HG02678 (cell line): Measurements from ENCODE around the gene PIK3CB.

Source experiments
- ATAC-seq: cut with Tn5 transposase; IDR thresholded peaks from one replicate; pipeline ENCODE4 v1.9.1; 2021; ENCODE audit warnings: mild to moderate bottlenecking, moderate library complexity; ENCODE audit not compliant: unreplicated experiment

Gene PIK3CB

DNA sequence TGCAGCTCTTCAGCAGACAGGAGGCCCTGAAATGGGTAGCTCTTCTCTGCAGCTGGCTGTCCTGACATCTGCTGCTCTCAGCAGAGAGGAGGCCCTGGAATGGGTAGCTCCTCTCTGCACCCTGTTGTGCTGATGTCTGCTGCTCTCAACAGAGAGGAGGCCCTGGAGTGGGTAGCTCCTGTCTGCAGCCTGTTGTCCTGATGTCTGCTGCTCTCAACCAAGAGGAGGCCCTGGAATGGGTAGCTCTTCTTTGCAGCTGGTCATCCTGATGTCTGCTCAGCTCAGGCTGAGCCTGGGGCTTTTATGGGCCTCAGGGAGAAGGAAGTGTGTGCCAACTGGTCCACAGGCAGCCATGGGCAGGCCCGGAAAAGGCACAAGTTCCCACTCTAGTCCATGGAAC is 66.6 kb downstream of the PIK3CB start:
- no peak for ATAC-seq

- ATAC-seq: no peak
These were observed 67.1 kb downstream of the PIK3CB start for GRCh38 chr3:138767498-138768104.

DNA sequence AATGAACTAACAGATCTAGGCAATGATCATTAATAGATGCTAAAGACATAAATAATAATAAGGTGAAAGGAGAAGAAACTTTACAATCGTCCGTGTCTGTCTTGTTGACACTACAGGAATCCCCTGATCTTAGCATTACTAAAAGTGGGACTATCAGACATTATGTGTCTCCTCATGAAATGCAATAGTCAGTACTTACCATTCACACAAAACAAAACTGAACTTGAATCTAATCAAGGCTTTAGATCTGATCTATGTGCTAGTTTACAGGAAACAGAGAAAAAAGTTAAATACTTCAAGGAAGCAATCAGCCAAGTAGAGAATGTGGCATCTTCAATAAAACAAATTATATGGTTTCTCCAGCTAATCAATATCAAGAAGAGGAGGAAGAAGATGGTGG is 73.7 kb downstream of the PIK3CB start:
- ATAC-seq: no peak

- ATAC-seq: no peak
These were observed 86.5 kb downstream of the PIK3CB start for GRCh38 chr3:138748190-138748589.

DNA sequence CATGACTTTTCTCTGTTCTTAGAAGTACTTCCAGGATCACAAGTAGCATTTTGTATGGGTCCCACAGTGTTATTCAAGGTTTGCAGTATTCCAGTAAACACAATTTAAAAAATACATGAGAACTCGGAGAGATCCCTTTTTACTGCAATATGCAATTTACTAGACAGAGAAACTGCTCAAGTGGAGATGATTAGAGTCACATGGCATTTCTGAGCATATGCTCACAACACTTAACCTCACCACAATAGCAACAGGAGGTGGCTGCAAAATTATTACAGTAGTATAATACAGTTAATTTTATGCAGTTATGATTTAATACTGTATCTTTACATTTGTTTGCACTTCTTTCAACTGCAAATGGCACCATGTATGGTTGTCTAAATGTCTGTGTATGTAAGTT is 87.5 kb downstream of the PIK3CB start:
- ATAC-seq: no peak

GRCh38 chr3:138740072-138740471 is 94.7 kb downstream of the PIK3CB start:
- no peak for ATAC-seq

DNA sequence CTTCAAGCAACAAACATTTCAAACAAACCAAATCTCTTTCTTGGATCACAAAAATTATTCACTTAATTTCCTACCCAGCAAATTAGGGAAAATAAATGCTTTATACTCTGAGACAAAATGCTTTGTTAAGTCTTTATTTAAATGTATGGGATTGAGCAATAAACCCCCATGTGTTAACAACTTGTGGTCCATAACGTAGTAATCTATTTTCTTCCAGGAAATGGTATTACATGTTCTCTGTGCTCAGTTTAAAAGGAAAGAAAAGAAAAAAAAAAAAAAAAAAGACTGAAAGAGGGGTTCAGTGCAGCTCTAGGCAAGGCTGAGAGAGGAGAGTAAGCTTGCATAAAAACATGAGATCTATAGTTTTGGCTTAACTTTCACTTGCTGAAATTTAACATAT is 102.3 kb downstream of the PIK3CB start:
- no peak for ATAC-seq

GRCh38 chr3:138726946-138727730 is 107.6 kb downstream of the PIK3CB start:
- ATAC-seq: no peak

GRCh38 chr3:138726042-138726441 is 108.7 kb downstream of the PIK3CB start:
- peak; percentile 71 for ATAC-seq

GRCh38 chr3:138725116-138725515 is 109.6 kb downstream of the PIK3CB start:
- ATAC-seq: no peak

GRCh38 chr3:138724443-138724842 is 110.3 kb downstream of the PIK3CB start:
- no peak for ATAC-seq

DNA sequence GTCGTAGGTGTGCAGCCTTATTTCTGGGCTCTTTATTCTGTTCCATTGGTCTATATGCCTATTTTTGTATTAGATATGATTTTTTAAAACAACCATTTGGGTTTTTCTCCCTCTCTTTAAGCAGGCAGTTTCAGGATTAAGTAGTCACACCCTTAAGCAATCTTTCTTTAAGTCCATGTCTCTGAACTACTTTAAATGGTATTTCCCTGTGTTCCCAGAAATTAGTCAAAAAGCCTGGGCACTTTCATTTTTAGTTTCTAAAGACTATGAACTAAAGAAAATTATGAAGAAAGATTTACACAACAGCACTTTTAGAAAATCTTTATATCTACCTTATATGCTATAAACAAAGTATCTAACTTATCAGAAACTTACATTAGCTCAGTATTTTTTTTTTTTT is 115.9 kb downstream of the PIK3CB start:
- ATAC-seq: no peak

DNA sequence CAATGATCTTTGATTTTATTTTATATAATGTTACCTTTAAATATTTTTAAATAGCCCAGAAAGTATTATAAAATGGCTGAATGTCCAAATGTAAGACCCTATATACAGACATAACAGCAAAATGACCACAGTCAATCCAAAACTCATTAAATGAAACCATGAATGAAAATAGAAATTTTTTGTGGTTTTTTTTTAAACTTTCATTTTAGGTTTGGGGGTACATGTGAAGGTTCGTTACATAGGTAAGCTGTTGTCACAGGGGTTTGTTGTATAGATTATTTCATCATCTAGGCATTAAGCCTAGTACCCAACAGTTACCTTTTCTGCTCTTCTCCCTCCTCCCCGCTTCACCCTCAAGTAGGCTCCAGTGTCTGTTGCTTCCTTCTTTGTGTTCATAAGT is 117.4 kb downstream of the PIK3CB start:
- ATAC-seq: peak; percentile 82

DNA sequence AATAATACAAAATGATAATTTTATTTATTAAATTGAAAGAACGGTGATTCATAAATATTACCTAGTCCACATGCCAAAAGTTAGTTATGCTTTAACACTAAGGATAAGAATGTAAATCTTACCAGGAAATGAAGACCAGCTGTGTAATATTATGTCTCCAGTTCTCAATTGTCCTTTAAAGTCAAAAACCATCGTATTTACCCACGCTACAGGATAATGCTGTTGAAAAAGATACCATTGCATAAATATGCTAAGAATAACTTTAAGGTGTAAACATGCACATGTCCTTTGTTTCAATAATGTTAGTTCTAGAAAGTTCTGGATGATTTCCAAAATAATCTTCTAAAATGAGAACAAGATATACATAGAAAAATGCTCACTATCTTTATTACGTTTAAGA is 122.6 kb downstream of the PIK3CB start:
- no peak for ATAC-seq

GRCh38 chr3:138705675-138706074 is 129.1 kb downstream of the PIK3CB start:
- no peak for ATAC-seq

GRCh38 chr3:138696666-138697370 is 137.9 kb downstream of the PIK3CB start:
- ATAC-seq: no peak

DNA sequence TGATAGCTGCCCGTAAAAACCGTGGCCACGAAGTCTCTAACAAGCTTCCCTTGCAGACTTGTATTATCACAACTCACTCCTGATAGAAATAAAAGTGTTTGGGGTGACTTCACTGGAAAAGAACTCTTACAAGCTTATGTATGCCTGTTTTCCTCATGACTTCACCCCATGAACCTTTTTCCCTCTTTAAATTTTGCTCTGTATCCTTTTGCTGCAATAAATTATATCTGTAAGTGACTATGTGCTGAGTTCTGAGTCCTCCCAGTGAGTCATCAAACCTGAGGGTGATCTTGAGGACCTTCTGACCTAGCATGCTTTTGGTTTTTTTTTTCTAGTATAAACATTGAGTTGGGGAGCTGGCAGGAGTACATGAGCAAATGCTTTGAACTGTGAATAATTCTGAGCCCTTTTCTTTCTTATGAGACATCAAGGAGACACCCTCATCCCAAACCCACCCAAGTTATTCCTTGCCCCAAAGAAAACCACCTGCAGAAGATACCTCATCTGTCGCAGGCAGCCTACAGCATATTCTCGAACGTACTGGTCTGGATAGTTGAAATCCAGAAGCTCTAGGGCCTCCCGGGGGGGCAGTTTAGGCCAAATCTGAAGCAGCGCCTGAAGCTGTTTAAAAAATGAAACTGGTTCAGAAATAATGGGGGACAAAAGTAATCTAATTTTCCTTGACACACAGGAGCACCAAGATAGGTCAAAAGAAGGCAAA is 140.3 kb downstream of the PIK3CB start:
- no peak for ATAC-seq

DNA sequence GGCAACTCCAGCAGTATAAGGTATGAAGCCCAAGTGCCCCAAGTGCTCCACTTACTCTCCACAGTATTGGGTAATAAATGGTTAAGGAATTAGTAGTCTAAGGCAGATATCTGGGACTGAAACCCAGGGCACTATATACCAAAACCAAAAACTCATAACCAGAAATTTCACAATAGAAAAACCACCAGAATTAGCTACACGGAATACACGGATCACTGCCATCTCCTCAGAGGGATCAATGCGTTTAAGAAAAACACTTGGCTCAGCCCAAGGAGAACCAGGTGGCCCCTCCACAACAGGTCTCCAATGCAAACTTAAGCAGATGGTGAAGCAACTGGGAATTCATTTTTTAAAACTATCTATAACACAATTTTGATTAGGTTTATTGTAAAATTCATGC is 142.6 kb downstream of the PIK3CB start:
- ATAC-seq: no peak

- no peak for ATAC-seq
These were observed 143.4 kb downstream of the PIK3CB start for GRCh38 chr3:138691351-138691750.

DNA sequence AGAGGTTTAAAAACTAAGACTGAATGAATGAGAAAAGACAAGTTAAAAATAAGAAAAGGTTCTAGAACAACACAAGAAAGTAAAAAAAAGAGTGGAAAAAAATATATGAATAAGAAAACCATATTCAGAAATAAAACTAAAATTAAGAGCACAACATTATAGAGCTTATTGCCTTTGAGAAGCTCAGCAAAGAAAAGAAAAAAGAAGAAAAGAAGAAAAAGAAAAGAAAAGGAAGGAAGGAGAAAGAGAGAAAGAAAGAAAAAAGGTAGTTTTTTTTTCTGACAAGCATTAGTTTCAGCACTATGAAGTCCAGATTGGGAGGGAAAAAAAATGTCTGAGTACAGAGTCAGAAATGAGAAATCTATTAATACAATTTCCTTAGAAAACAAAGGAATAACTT is 144.7 kb downstream of the PIK3CB start:
- no peak for ATAC-seq

GRCh38 chr3:138688871-138689299 is 145.8 kb downstream of the PIK3CB start:
- no peak for ATAC-seq
